ENCODE data around the gene TMEM132C. TPM values are rescaled to one million over a fixed set of nuclear protein-coding genes. Genes with fewer than 3 reads are reported as not detected.

Gene TMEM132C
- total RNA-seq, 1 experiment from 2014 or later: not detected

- H3K4me3 ChIP-seq (ENCODE audit: low read length): no peak overlapping the region
- no peaks in the 10 kb centered on the region for H3K36me3 ChIP-seq (ENCODE audit: low read depth, low read length)
- no peaks in the 10 kb centered on the region for H3F3A ChIP-seq (ENCODE audit: low read length, unreplicated experiment)
- no peak overlapping the region for H3K27ac ChIP-seq (ENCODE audit: low read length)
- ATAC-seq: no peak
- no peaks in the 10 kb centered on the region for H3K79me2 ChIP-seq (ENCODE audit: low read length)
- no peaks in the 10 kb centered on the region for H3K9me2 ChIP-seq (replicated peaks; ENCODE audit: low read length)
- POLR2A ChIA-PET (ENCODE audit: unreplicated experiment): no interaction called here
- no peaks in the 10 kb centered on the region for H3K4me1 ChIP-seq (ENCODE audit: insufficient read depth, low read length)
- no peak overlapping the region for H3K9ac ChIP-seq (ENCODE audit: low read length)
- H2AFZ ChIP-seq (ENCODE audit: low read length): no peak overlapping the region
- intact Hi-C loops (cut with micrococcal nuclease): no loop called here
- DNase-seq: no peak
- H4K20me1 ChIP-seq (ENCODE audit: low read length): no peaks in the 10 kb centered on the region
- CTCF ChIA-PET: no interaction called here
- TF ChIP-seq EZH2 (IDR thresholded peaks at IDR 0.05; ENCODE audit: low read length, unreplicated experiment): no peak
- no peak for TF ChIP-seq EZH2phosphoT487 (IDR thresholded peaks at IDR 0.05; ENCODE audit: borderline replicate concordance, low read length)
- TF ChIP-seq CTCF (conservative IDR thresholded peaks at IDR 0.05; ENCODE audit: low read depth, low read length): no peak
- no peaks in the 10 kb centered on the region for H3K9me3 ChIP-seq (ENCODE audit: low read length)
- no peak overlapping the region for H3K4me2 ChIP-seq (ENCODE audit: low read length)
- H3K27me3 ChIP-seq (ENCODE audit: low read length): peaks cover 26% of the 10 kb centered on the region
- no TSS peak for BruUV-seq (replicated peaks)
Observed at GRCh38 chr12:128338386-128339125, 71.6 kb downstream of the TMEM132C start.

GRCh38 chr12:128339126-128339520 is 72.2 kb downstream of the TMEM132C start:
- Histone ChIP-seq H3F3A (ENCODE audit: low read length, unreplicated experiment) (no peaks in the 10 kb centered on the region), H3K36me3 (ENCODE audit: low read depth, low read length) (no peaks in the 10 kb centered on the region), H3K79me2 (ENCODE audit: low read length) (no peaks in the 10 kb centered on the region), H3K4me1 (ENCODE audit: insufficient read depth, low read length) (no peaks in the 10 kb centered on the region), H3K4me2 (ENCODE audit: low read length) (no peak overlapping the region), H3K27me3 (ENCODE audit: low read length) (peaks cover 29% of the 10 kb centered on the region), H3K9ac (ENCODE audit: low read length) (no peak overlapping the region), H3K4me3 (ENCODE audit: low read length) (no peak overlapping the region), H3K9me3 (ENCODE audit: low read length) (no peaks in the 10 kb centered on the region), H4K20me1 (ENCODE audit: low read length) (no peaks in the 10 kb centered on the region), H2AFZ (ENCODE audit: low read length) (no peak overlapping the region), H3K9me2 (replicated peaks; ENCODE audit: low read length) (no peaks in the 10 kb centered on the region), H3K27ac (ENCODE audit: low read length) (no peak overlapping the region)
- BruUV-seq (replicated peaks): no TSS peak
- ATAC-seq (no peak), DNase-seq (no peak)
- POLR2A ChIA-PET (ENCODE audit: unreplicated experiment): no interaction called here
- CTCF ChIA-PET: no interaction called here
- intact Hi-C loops (cut with micrococcal nuclease): no loop called here
- TF ChIP-seq EZH2 (IDR thresholded peaks at IDR 0.05; ENCODE audit: low read length, unreplicated experiment) (no peak), CTCF (conservative IDR thresholded peaks at IDR 0.05; ENCODE audit: low read depth, low read length) (no peak), EZH2phosphoT487 (IDR thresholded peaks at IDR 0.05; ENCODE audit: borderline replicate concordance, low read length) (no peak)

GRCh38 chr12:128339631-128340030 is 72.7 kb downstream of the TMEM132C start:
- no peak for DNase-seq
- TF ChIP-seq EZH2 (IDR thresholded peaks at IDR 0.05; ENCODE audit: low read length, unreplicated experiment) (no peak), CTCF (conservative IDR thresholded peaks at IDR 0.05; ENCODE audit: low read depth, low read length) (no peak), EZH2phosphoT487 (IDR thresholded peaks at IDR 0.05; ENCODE audit: borderline replicate concordance, low read length) (no peak)
- no peaks in the 10 kb centered on the region for H3K36me3 ChIP-seq (ENCODE audit: low read depth, low read length)
- no peak for ATAC-seq
- no peaks in the 10 kb centered on the region for H4K20me1 ChIP-seq (ENCODE audit: low read length)
- no peaks in the 10 kb centered on the region for H3K9me3 ChIP-seq (ENCODE audit: low read length)
- BruUV-seq (replicated peaks): no TSS peak
- H2AFZ ChIP-seq (ENCODE audit: low read length): no peak overlapping the region
- intact Hi-C loops (cut with micrococcal nuclease): no loop called here
- H3K4me3 ChIP-seq (ENCODE audit: low read length): no peak overlapping the region
- no peaks in the 10 kb centered on the region for H3K4me1 ChIP-seq (ENCODE audit: insufficient read depth, low read length)
- ChIA-PET CTCF (no interaction called here), POLR2A (ENCODE audit: unreplicated experiment) (no interaction called here)
- peaks cover 29% of the 10 kb centered on the region for H3K27me3 ChIP-seq (ENCODE audit: low read length)
- no peak overlapping the region for H3K4me2 ChIP-seq (ENCODE audit: low read length)
- H3K27ac ChIP-seq (ENCODE audit: low read length): no peak overlapping the region
- no peaks in the 10 kb centered on the region for H3K9me2 ChIP-seq (replicated peaks; ENCODE audit: low read length)
- no peaks in the 10 kb centered on the region for H3K79me2 ChIP-seq (ENCODE audit: low read length)
- no peak overlapping the region for H3K9ac ChIP-seq (ENCODE audit: low read length)
- H3F3A ChIP-seq (ENCODE audit: low read length, unreplicated experiment): no peaks in the 10 kb centered on the region
